Esophagus squamous epithelium (tissue), 4 donors: Measurements from ENCODE around the gene SMIM36.

Experiments used
- POLR2A ChIP-seq, 4 donors: fragments of 450-650 bp; IDR thresholded peaks; one replicate each; pipeline ENCODE4 v1.6.1; 2017; ENCODE audit warnings: antibody characterized with exemption in 4 of 4, mild to moderate bottlenecking in 4 of 4, moderate library complexity in 3 of 4
- TF ChIP-seq, protein P1 (sequence below), 6 experiments: fragments of 450-650 bp in 4 of 6; fragments of 200-600 bp in 2 of 6; sonication (generic) in 2 of 6; IDR thresholded peaks; one replicate each; pipeline ENCODE4 v1.5.1; 2016 to 2019; ENCODE audit warnings: antibody characterized with exemption in 6 of 6, mild to moderate bottlenecking in 4 of 6, moderate library complexity in 4 of 6

GRCh38 chr17:55420776-55421178, 90.5 kb downstream of the SMIM36 start:
- TF ChIP-seq, protein P1, sequence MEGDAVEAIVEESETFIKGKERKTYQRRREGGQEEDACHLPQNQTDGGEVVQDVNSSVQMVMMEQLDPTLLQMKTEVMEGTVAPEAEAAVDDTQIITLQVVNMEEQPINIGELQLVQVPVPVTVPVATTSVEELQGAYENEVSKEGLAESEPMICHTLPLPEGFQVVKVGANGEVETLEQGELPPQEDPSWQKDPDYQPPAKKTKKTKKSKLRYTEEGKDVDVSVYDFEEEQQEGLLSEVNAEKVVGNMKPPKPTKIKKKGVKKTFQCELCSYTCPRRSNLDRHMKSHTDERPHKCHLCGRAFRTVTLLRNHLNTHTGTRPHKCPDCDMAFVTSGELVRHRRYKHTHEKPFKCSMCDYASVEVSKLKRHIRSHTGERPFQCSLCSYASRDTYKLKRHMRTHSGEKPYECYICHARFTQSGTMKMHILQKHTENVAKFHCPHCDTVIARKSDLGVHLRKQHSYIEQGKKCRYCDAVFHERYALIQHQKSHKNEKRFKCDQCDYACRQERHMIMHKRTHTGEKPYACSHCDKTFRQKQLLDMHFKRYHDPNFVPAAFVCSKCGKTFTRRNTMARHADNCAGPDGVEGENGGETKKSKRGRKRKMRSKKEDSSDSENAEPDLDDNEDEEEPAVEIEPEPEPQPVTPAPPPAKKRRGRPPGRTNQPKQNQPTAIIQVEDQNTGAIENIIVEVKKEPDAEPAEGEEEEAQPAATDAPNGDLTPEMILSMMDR (IDR thresholded peaks at IDR 0.05): no peak
- no peak for TF ChIP-seq POLR2A (IDR thresholded peaks at IDR 0.05)
